ENCODE results near the gene NPEPL1.

The NPEPL1 gene

DNA sequence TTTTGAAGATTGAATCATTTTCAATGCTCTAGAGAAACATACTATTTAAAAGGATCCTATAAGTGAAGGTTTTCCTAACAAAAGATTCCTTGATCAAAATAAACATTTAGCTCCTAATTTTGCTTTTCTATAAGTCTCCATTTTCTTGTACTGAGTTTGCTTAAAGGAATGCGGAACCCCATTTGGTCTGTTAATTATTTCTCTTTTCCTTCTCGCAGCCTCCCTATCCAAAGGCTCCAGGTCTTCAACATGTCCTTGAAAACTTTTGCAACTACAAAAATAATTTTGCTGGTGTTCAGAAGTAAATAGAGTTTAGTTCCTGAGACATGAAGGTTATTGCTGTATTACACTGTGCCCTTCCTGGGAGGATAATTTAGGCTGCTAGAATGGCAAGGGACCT, 8.3 kb upstream of the NPEPL1 start:
- no peak for DNase-seq (ENCODE audit: low spot score)

DNA sequence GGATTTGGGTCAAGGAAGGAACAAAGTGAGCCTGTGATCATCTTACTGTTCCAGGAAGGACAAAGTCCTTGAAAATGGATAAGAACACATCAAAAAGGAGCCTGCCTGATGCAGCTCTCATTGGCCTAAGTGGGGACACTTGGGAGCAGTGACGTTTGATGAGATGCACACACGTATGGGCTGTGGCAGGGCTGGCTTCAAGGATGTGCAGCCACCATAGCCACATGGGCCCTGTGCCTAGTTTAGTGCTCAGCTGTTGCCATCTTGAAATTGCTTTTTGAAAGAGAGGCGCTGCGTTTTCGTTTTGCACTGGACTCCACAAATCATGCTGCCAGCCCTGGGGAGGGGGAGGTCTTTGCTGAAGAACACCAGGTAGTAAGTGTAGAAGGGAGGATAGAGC, 6.6 kb upstream of the NPEPL1 start:
- DNase-seq (ENCODE audit: low spot score): no peak

- DNase-seq (ENCODE audit: low spot score): no peak
These were observed 4.2 kb upstream of the NPEPL1 start for GRCh38 chr20:58688414-58688813.

DNA sequence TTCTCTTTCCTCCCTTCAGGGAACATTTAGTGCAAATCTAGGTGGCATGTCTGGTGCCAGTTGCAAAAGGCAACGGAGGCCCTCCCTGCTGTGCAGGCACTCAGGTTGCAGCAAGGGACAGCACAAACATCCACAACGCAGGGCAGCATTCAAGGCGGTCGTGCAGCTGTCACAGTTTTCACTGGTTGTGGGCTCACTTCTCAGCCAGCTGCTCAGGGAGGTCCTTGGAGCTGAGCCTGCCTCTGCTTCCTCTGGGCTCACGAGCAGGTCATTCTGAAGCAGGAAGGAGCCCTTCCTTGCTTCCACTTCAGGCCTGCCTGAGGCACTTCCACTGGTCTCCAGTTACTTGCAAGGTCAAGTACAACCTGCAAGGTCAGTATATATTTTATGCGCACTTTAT, 3.8 kb upstream of the NPEPL1 start:
- DNase-seq (ENCODE audit: low spot score): no peak

DNA sequence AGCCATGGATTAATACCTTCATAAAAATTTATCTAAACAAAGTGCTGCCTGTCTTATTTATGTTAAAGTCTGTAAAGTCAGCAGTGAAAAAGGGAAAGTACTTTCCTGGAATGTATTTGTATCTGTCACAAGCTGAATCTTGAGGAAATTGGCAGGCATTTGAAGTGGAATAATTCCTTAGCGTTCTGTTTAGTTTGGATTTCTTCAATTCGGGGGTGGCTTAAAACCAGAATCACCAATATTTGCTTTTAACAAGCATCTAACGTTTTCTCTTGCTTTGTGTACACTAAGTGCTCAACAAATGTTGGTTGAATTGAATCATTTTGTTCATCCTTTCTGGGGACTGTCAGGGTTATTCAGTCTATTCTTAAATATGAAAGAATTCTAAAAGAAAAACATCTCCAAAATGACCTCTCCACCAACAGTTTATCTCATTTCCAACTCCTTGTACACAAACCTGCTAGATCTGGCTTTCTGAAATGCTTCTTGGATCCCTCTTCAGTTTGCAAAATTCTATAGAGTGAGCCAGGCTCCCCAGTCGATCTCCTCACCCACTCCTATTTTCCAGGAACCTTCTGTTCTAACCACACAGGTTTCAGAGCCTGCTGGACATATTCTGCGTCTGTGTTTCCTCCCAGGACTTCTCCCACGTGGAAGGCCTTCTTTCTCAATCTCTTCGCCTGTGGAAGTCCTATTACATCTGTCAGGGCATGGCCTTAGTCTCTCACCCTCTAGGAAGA, 2.0 kb upstream of the NPEPL1 start:
- no peak for DNase-seq (ENCODE audit: low spot score)

GRCh38 chr20:58691773-58692578, 624 bp upstream of the NPEPL1 start:
- DNase-seq (ENCODE audit: low spot score): no peak

- no peak for DNase-seq (ENCODE audit: low spot score)
These were observed 816 bp downstream of the NPEPL1 start for GRCh38 chr20:58693226-58694006.

DNA sequence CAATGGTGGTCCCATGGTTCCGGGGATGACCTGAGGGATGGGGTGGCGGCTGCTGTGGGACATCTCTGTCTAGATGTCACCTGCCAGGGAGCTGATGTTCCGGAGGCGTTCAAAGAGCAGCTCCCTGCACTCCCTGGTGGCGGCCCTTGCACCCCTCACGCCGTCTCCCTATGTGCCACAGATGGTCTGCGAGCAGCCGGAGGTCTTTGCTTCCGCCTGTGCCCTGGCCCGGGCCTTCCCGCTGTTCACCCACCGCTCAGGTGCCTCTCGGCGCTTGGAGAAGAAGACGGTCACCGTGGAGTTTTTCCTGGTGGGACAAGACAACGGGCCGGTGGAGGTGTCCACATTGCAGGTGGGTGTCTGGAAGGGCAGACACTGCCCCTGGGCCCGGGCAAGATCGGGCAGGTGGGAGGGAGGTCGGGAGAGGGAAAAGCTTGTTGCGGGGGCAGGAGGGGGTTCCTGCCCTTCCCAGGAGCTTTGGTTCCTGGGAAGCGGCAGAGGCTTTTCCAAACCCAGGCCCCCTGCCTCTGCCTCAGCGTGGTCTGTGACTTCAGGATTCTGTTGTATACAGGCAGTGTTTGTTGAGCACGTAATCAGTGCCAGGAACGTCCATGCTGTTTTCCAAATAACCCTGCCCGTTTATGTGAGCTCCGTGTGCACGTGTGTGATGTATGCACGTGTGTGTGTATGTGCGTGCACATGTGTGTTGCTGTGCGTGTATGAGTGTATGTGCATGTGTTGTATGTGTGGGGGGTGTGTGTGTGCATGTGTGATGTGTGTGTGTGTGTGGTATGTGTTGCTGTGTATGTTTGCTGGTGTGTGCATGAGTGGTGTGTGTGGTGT, 1.9 kb downstream of the NPEPL1 start:
- no peak for DNase-seq (ENCODE audit: low spot score)

GRCh38 chr20:58695084-58695722, 2.6 kb downstream of the NPEPL1 start:
- no peak for DNase-seq (ENCODE audit: low spot score)

DNA sequence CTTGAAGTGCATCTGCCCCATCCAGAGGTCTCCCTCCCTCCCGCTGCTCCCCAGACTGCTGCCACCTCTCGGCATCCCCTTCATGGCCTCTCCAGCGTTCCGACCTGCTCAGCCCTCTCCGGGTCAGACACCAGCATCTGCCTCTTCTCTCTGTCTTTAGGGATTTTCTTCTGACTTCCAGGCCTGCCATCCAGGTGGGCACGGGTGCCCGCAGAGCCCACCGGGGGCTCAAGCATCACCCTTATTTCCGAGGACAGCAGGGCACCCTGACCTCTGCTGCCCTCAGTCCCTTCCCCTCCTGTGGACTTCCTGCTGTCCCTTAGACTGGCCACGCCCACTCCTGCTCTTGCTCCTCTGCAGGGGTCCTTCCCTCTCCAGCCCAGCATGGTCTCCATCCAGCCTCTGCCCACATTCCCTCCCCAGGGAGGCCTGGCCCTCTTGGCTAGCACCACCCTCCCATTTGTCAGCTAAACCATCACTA, 3.3 kb downstream of the NPEPL1 start:
- DNase-seq (ENCODE audit: low spot score): no peak

DNA sequence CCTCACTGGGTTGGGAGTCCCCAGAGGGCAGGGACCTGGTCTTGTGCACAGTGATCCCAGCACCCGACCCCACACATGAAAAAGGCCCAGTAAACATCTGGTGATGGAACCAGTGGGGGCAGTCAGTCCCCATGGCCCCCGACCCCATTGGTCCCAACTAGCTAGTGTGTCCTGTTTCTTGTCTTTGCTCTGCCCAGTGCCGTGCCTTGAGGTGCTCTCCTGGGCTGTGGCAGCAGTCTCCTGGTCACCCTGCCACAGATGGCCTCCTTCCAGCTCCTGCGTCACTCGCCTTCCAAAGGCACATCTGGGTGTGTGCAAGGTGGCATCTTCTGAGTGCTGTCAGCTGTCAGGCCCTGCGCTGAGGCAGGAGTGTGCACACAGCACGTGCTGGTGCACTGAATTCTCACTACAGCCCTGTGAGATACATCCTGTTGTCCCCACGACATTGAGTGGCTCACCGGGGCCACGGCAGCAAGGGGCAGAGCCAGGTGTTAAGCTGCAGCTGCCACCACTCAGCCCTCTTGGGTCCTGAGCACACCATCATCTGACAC, 3.9 kb downstream of the NPEPL1 start:
- DNase-seq (ENCODE audit: low spot score): no peak

DNA sequence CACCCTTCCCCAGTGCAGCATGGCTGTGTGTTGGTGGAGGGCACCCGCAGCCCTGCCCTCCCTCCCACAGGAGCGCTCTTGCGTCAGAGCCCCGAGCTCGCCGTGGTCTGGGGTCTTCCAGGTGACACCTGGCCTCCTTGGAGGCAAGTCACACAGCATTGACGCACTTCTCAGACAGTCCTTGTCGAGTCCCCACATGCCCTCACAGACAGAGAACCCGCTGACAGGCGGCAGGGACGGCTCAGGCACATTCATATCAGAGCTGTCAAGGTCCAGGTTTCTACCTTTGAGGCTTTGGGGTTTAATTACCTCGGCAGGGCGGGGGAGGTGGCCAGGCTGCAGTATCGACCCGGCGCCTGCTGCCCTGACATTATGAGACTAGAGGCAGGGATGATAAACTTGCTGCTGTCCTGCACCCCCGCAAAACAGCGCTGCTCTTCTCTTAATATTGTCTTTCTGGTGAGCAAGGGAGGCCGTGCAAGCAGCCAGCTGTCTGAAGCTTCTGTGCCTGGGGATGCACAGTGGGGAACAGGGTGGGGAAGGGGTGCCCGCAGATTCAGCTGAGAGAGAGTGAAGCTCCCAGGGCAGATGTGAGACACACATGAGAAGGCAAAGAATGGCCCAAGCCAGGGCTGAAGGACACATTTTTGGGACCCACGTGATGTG, 4.7 kb downstream of the NPEPL1 start:
- no peak for DNase-seq (ENCODE audit: low spot score)

DNA sequence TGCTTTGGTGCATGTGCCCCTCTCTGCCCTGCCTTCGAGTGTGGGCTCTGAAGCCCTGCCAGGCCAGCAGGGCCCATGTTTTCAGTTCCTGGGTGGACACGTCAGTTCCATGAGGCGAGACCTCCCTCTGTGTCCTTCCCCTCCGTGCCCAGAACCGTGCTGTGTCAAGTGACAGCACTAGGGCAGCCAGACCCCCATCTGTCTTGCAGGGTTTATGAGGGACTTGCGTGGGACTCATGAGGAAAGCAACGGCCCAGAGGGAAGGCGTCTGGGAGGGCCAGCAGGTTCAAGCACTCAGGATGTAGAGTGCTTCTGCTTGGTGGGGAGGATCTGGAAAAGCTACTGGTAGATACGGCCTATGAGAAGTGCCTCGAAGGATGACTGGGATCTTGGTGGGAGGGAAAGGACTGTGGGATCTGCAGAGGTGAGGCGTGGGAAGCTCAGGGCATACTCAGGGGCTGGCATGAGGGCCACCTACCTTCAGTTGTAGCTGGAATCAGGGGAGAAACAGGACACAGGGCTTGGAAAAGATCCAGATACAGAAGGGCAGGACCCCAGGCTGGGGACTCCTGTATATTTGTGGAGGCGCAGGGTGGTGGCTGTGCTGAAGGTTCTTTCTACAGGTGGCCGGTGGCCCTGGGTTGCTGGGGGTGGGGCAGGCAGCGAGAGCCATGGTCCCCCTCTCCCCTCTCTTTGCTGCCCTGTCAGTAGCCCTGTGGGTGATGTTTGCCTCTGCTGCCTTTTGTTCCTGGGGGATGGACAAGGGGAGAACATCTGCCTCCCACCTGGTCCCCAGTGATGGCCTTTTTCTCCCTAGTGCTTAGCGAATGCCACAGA, 5.5 kb downstream of the NPEPL1 start:
- no peak for DNase-seq (ENCODE audit: low spot score)

DNA sequence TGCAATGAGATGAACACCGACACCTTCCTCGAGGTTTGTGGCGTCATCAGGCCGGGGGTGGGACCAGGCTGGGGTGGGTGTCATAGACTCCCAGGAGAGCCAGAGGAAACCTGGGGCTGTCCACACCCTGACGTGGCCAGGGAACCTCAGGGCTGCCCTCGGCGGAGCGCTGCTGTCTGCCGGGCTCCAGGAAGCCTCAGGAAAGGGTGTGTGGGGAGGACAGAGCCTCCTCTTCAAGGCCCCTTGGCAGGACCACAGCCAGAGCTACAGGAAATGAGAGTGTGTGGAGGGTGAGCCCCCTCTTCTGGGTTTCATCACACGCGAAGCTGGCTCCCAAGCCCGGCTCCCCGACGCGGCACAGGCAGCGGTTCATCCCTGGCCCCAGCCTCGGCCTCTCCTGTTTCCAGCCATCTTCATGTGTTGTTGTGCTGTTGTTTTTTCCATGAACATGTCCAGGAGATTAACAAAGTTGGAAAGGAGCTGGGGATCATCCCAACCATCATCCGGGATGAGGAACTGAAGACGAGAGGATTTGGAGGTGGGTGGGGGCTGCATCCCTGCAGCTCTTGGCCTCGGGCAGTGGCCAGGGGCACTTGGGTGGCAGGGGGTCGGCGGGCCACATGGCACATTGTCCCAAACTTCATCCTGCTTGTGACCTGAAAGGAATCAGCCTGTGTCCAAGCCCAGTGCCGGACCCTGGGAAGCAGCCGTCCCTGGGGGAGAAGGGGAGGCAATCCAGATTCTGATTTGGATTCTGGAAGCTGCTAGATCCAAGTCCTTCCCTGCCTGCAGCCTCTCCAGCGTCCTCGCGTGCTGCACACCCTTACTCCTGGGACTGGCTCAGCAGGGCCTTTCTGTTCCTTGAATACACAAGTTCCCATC, 6.4 kb downstream of the NPEPL1 start:
- DNase-seq (ENCODE audit: low spot score): no peak

- DNase-seq (ENCODE audit: low spot score): no peak
These were observed 7.1 kb downstream of the NPEPL1 start for GRCh38 chr20:58699623-58700107.

- no peak for DNase-seq (ENCODE audit: low spot score)
These were observed 7.7 kb downstream of the NPEPL1 start for GRCh38 chr20:58700121-58700821.

- DNase-seq (ENCODE audit: low spot score): no peak
These were observed 8.2 kb downstream of the NPEPL1 start for GRCh38 chr20:58700823-58701222.
